Caco-2 (cell line): ENCODE measurements around the gene SRRM4. TPM values are rescaled to one million over a fixed set of nuclear protein-coding genes. Genes with fewer than 3 reads are reported as not detected.

Experiments
- BruUV-seq: library from RNA; stranded (reverse); fragments of 400-500 nt; replicated peaks from 2 replicates; lab custom pipeline; 2021; lab: Mats Ljungman, UMichigan
- CTCF ChIA-PET: fragments of 300-600 bp; sonication (Branson Sonifier 250); formaldehyde crosslinking; loops from one replicate; lab custom pipeline; 2022; ENCODE audit warnings: antibody characterized with exemption; lab: Charles Lee
- POLR2A ChIA-PET: fragments of 300-600 bp; sonication (Branson Sonifier 250); formaldehyde crosslinking; loops from one replicate; lab custom pipeline; 2022; ENCODE audit warnings: antibody characterized with exemption; lab: Charles Lee
- DNase-seq, 2 experiments: peaks; one replicate each; pipeline versions ENCODE4 v3.0.0 to v3.0.0-alpha.2; 2020 to 2022
- H3K27me3 ChIP-seq: replicated peaks from 2 replicates; pipeline ENCODE4 v1.6.0; 2011; ENCODE audit warnings: low read length; ENCODE audit not compliant: control insufficient read depth, insufficient read depth
- H3K36me3 ChIP-seq: 2 replicates; pipeline ENCODE4 v1.5.1; 2011; ENCODE audit warnings: low read length; ENCODE audit not compliant: control insufficient read depth, insufficient read depth
- H3K4me1 ChIP-seq: fragments of 250-450 bp; sonication (Bioruptor Pico); 2 replicates; pipeline ENCODE4 v1.5.1; 2020; ENCODE audit warnings: mild to moderate bottlenecking
- H3K4me3 ChIP-seq: 2 replicates; pipeline ENCODE4 v1.5.1; 2011; ENCODE audit warnings: low read depth, mild to moderate bottlenecking, control low read depth, low read length
- H3K9me3 ChIP-seq: fragments of 250-450 bp; sonication (Bioruptor Pico); 2 replicates; pipeline ENCODE4 v1.5.1; 2020; ENCODE audit warnings: mild to moderate bottlenecking, moderate library complexity
- H3K27ac Mint-ChIP-seq: one replicate; pipeline ENCODE4 v1.8.0; 2022; ENCODE audit warnings: mixed read lengths; ENCODE audit not compliant: unreplicated experiment
- H3K27me3 Mint-ChIP-seq: one replicate; pipeline ENCODE4 v1.8.0; 2022; ENCODE audit warnings: mixed read lengths; ENCODE audit not compliant: insufficient read depth, unreplicated experiment
- H3K36me3 Mint-ChIP-seq: one replicate; pipeline ENCODE4 v1.8.0; 2022; ENCODE audit warnings: mild to moderate bottlenecking, mixed read lengths; ENCODE audit not compliant: insufficient read depth, unreplicated experiment
- H3K4me1 Mint-ChIP-seq: one replicate; pipeline ENCODE4 v1.8.0; 2022; ENCODE audit warnings: low read depth, mixed read lengths; ENCODE audit not compliant: unreplicated experiment
- H3K4me3 Mint-ChIP-seq: one replicate; pipeline ENCODE4 v1.8.0; 2022; ENCODE audit warnings: mild to moderate bottlenecking, moderate library complexity, mixed read lengths; ENCODE audit not compliant: unreplicated experiment
- H3K9me3 Mint-ChIP-seq: one replicate; pipeline ENCODE4 v1.8.0; 2022; ENCODE audit warnings: mixed read lengths; ENCODE audit not compliant: unreplicated experiment
- CTCF ChIP-seq, 2 experiments: fragments of 200-600 bp in 1 of 2; IDR thresholded peaks; 1 replicate in 1 of 2; 2 replicates in 1 of 2; pipeline versions ENCODE4 v1.5.1 to v1.8.0; 2011 to 2022; ENCODE audit warnings: antibody characterized with exemption in 1 of 2, control low read depth in 1 of 2, inconsistent platforms in 1 of 2, low read depth in 1 of 2, low read length in 1 of 2, mild to moderate bottlenecking in 1 of 2, moderate library complexity in 1 of 2; ENCODE audit not compliant: insufficient read depth in 1 of 2, severe bottlenecking in 1 of 2, unreplicated experiment in 1 of 2
- intact Hi-C: fragments of 100-400 bp; cut with micrococcal nuclease; formaldehyde crosslinking; loops from one replicate; pipeline ENCODE4 v1.10.0; 2022; ENCODE audit not compliant: unreplicated experiment
- total RNA-seq: library from RNA; stranded (reverse); gene quantifications from 2 replicates; pipeline ENCODE4 v1.2.3, GENCODE V29; 2022

SRRM4 gene
- total RNA-seq, 1 experiment from 2014 or later = not detected

DNA sequence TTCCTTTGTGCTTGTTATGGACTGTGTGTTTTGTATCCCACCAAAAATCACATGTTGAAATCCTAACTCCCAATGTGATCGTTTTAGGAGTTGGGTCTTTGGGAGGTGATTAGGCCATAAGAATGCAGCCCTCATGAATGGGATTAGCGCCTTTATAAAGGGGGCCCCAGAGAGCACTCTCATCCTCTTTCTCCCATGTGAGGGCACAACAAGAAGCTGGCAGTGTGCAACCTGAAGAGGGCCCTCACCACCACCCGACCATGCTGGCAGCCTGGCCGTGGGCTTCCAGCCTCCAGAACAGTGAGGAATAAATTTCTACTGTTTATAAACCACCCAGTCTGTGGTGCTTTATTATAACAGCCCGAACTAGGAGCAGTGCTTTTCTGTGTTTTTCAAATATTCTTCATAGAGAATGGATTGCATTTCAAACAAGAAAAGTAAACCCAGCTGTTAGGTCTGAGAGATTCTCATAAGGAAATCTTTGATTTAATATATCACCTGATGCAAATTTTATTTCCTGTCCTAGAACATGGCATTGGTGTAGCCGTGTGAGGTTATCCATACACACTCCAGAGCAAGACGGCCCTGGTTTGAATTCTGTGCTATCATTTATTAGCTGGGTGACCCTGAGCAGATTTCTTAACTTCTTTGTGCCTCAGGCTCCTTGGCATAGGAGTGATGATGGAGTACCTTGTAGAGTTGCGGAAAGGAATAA lies 225.2 kb downstream of the SRRM4 start:
- no peak for TF ChIP-seq CTCF (IDR thresholded peaks at IDR 0.05; ENCODE audit: insufficient read depth in 1 of 2, low read depth in 1 of 2, low read length in 1 of 2, severe bottlenecking in 1 of 2, unreplicated experiment in 1 of 2)
- H3K27me3 Mint-ChIP-seq = no peaks in the 10 kb centered on the region
- no peaks in the 10 kb centered on the region for H3K36me3 ChIP-seq
- no peaks in the 10 kb centered on the region for H3K36me3 Mint-ChIP-seq
- H3K4me1 Mint-ChIP-seq = peaks cover 7% of the 10 kb centered on the region
- intact Hi-C loops = no loop called here
- CTCF ChIA-PET = interaction anchor here (0.5 to 0.7 kb wide), 2 partner anchors 32 to 199 kb away, joined by 3 to 4 read pairs; no protein-coding TSS in a partner anchor
- BruUV-seq = no TSS peak
- H3K9me3 ChIP-seq = no peaks in the 10 kb centered on the region
- H3K27me3 ChIP-seq = no peaks in the 10 kb centered on the region
- H3K4me1 ChIP-seq = peaks cover 10% of the 10 kb centered on the region; the same call in 1 of the 2 replicates
- no peak overlapping the region for H3K4me3 Mint-ChIP-seq
- no peaks in the 10 kb centered on the region for H3K9me3 Mint-ChIP-seq
- POLR2A ChIA-PET = no interaction called here
- no peak overlapping the region for H3K27ac Mint-ChIP-seq
- DNase-seq = no peak
- H3K4me3 ChIP-seq = no peak overlapping the region

DNA sequence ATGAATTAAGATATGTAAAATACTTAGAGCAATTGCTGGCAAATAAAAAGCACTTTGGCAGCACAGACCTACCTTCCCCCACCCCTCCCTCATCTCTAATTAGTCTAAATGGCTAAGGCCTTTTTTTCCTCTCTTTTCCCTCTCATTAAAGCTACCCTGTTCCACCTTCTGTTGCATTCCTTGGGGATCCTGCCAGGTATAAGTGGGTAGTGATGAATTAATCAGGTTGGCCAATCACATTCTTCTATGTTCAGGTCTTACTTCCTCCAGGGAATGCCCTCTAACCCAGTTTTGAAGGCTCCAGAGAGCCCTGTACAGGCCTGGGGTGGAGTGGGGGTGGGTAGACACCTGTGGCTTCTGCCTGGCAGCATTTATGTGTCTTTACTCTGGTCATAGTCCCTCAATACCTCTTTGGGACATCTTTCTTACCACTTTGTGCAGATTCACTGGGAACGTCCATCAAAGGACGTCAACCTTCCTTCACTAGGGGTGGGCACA lies 225.8 kb downstream of the SRRM4 start:
- H3K27me3 ChIP-seq = no peaks in the 10 kb centered on the region
- Mint-ChIP-seq H3K36me3 (no peaks in the 10 kb centered on the region), H3K27me3 (no peaks in the 10 kb centered on the region), H3K4me3 (no peak overlapping the region), H3K9me3 (no peaks in the 10 kb centered on the region), H3K27ac (no peak overlapping the region), H3K4me1 (peaks cover 7% of the 10 kb centered on the region)
- ChIA-PET POLR2A (no interaction called here), CTCF (interaction anchor here (0.5 to 0.7 kb wide), 2 partner anchors 32 to 199 kb away, joined by 3 to 4 read pairs; no protein-coding TSS in a partner anchor)
- peaks cover 10% of the 10 kb centered on the region; the same call in 1 of the 2 replicates for H3K4me1 ChIP-seq
- no TSS peak for BruUV-seq
- no peak for TF ChIP-seq CTCF (IDR thresholded peaks at IDR 0.05; ENCODE audit: insufficient read depth in 1 of 2, low read depth in 1 of 2, low read length in 1 of 2, severe bottlenecking in 1 of 2, unreplicated experiment in 1 of 2)
- H3K9me3 ChIP-seq = no peaks in the 10 kb centered on the region
- DNase-seq = no peak
- no peaks in the 10 kb centered on the region for H3K36me3 ChIP-seq
- intact Hi-C loops = no loop called here
- H3K4me3 ChIP-seq = no peak overlapping the region

GRCh38 chr12:119208626-119209061 lies 227.3 kb downstream of the SRRM4 start:
- H3K4me1 Mint-ChIP-seq = peaks cover 7% of the 10 kb centered on the region
- ChIA-PET POLR2A (no interaction called here), CTCF (interaction anchor here (1.0 kb wide), 2 partner anchors 40 to 66 kb away, joined by 3 read pairs; no protein-coding TSS in a partner anchor)
- no peaks in the 10 kb centered on the region for H3K9me3 Mint-ChIP-seq
- Histone ChIP-seq H3K4me3 (no peak overlapping the region), H3K9me3 (no peaks in the 10 kb centered on the region), H3K4me1 (peaks cover 10% of the 10 kb centered on the region; the same call in 1 of the 2 replicates), H3K27me3 (no peaks in the 10 kb centered on the region), H3K36me3 (no peaks in the 10 kb centered on the region)
- intact Hi-C loops = no loop called here
- H3K36me3 Mint-ChIP-seq = no peaks in the 10 kb centered on the region
- no peaks in the 10 kb centered on the region for H3K27me3 Mint-ChIP-seq
- H3K27ac Mint-ChIP-seq = peak overlapping the region; percentile 31
- no TSS peak for BruUV-seq
- TF ChIP-seq CTCF (IDR thresholded peaks at IDR 0.05; ENCODE audit: insufficient read depth in 1 of 2, low read depth in 1 of 2, low read length in 1 of 2, severe bottlenecking in 1 of 2, unreplicated experiment in 1 of 2) = no peak
- DNase-seq = peak; percentile 69 to 80
- no peak overlapping the region for H3K4me3 Mint-ChIP-seq
